WERI-Rb-1 (cell line): Measurements from ENCODE around the gene PLXNA4.

Experiments
- DNase-seq: peaks from one replicate; pipeline ENCODE4 v3.0.0-alpha.2; 2020
- H3K27ac ChIP-seq: fragments of 250-450 bp; sonication (Bioruptor Pico); 2 replicates; pipeline ENCODE4 v1.5.1; 2020; ENCODE audit warnings: mild to moderate bottlenecking, moderate library complexity
- H3K27me3 ChIP-seq: fragments of 250-450 bp; sonication (Bioruptor Pico); 2 replicates; pipeline ENCODE4 v1.5.1; 2021; ENCODE audit warnings: mild to moderate bottlenecking, low read depth, moderate library complexity; ENCODE audit not compliant: insufficient read depth, severe bottlenecking
- H3K36me3 ChIP-seq: fragments of 250-450 bp; sonication (Bioruptor Pico); 2 replicates; pipeline ENCODE4 v1.5.1; 2020; ENCODE audit warnings: mild to moderate bottlenecking, moderate library complexity
- H3K4me3 ChIP-seq: 2 replicates; pipeline ENCODE4 v1.5.1; 2011; ENCODE audit warnings: low read depth, mild to moderate bottlenecking, control low read depth, low read length
- H3K9me3 ChIP-seq: fragments of 250-450 bp; sonication (Bioruptor Pico); 2 replicates; pipeline ENCODE4 v1.5.1; 2021; ENCODE audit warnings: mild to moderate bottlenecking, moderate library complexity; ENCODE audit not compliant: severe bottlenecking
- TF ChIP-seq, protein P1 (sequence below): IDR thresholded peaks from 2 replicates; pipeline ENCODE4 v1.5.1; 2011; ENCODE audit warnings: low read depth, mild to moderate bottlenecking, control low read depth, inconsistent platforms, low read length

Gene PLXNA4

DNA sequence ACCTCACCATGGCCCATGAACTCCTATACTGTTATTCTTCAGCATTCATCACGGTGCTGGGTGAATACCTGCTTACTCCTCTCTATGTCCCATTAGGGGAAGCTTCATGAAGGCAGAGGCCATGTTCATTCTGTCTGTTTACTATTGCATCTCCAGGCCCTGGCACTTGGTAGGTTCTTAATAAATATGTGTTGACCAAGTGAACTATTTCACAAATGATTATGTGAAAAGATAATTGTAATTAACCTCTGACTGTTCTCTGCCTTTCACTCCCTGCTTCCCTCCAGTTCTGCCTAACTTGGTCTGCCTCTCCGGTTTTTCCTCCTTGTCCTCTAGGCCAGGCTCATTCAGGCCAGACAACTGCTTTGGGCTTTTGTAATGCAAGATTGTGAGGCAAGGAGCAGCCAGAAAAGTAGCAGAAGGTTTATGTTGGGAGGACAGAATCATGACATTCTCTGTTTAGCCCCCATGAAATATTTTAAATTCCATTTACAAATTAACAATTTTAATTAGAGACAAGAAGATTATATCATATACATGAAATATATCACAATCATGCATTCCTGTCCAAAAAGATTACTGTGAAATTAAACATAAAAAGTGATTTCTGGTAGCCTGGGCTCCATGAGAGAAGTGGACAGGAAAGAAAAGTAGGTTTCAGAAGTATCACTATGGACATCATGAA, 42.1 kb upstream of the PLXNA4 start:
- H3K36me3 ChIP-seq, result no peaks in the 10 kb centered on the region
- TF ChIP-seq, protein P1, sequence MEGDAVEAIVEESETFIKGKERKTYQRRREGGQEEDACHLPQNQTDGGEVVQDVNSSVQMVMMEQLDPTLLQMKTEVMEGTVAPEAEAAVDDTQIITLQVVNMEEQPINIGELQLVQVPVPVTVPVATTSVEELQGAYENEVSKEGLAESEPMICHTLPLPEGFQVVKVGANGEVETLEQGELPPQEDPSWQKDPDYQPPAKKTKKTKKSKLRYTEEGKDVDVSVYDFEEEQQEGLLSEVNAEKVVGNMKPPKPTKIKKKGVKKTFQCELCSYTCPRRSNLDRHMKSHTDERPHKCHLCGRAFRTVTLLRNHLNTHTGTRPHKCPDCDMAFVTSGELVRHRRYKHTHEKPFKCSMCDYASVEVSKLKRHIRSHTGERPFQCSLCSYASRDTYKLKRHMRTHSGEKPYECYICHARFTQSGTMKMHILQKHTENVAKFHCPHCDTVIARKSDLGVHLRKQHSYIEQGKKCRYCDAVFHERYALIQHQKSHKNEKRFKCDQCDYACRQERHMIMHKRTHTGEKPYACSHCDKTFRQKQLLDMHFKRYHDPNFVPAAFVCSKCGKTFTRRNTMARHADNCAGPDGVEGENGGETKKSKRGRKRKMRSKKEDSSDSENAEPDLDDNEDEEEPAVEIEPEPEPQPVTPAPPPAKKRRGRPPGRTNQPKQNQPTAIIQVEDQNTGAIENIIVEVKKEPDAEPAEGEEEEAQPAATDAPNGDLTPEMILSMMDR, result no peak
- no peak for DNase-seq
- no peak overlapping the region for H3K27ac ChIP-seq
- no peaks in the 10 kb centered on the region for H3K9me3 ChIP-seq
- H3K27me3 ChIP-seq, result no peaks in the 10 kb centered on the region
- no peak overlapping the region for H3K4me3 ChIP-seq

DNA sequence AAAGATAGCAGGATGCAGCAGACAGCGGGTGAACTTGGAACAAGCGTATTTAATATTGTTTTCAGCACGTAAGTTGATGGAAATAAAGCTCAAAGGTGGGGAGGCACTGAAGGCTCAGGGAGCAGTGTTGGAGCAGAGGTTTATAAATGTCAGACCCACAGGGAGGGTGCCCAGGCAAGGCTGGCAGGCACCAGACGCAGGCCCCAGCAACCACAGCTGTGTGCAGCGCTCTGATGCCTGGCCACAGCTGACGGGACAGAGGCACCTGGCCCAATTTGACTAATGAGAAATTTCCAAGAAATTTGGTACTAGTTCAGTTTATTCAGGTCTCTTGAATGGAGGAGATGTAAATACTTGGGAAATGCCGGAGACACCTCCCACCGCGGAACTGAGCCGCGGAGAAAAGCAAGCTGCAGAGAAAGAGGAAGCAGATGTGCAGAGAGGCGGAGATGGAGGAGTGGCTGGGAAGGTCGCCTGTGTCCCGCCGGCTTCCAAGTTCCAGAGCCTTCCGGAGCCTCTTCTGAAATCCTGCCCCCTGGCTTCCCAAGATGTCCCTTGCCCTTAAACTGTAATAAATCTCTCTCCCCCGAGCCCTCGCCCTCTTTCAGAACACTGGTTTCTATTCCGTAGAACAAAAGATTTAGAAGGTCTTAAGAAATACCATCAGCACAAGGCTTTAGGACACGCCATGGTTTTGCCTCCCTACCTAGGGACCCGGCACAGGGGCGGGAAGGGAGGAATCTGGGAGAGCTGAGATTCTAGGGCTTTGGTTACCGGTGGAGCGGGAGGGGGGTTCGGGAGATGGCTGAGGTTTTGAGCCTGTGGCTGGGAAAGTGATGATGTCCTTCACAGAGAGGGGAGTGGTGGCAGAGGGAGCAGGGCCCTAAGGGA, 38.4 kb upstream of the PLXNA4 start:
- H3K9me3 ChIP-seq, result no peaks in the 10 kb centered on the region
- DNase-seq, result no peak
- no peak overlapping the region for H3K4me3 ChIP-seq
- H3K27ac ChIP-seq, result no peak overlapping the region
- no peaks in the 10 kb centered on the region for H3K27me3 ChIP-seq
- no peaks in the 10 kb centered on the region for H3K36me3 ChIP-seq
- TF ChIP-seq, protein P1, result no peak

DNA sequence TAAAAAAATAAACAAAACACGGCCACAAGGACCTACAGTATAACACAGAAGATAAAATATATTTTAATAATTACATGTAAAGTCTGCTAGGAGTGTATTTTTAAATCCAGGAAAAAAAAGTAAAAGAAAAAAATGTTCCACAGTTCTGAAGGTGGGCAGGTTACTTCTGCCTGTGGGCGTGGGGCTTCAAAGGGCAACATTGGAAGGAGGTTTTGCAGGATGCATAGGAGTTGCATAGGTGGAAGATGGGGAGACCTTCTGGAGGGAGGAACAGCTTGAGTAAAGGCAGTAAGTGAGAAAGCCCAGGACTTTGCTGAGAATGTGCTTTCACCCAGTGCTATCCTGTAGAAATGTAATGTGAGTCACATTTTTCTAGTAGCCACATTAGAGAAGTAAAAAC, 37.5 kb upstream of the PLXNA4 start:
- no peak for DNase-seq
- Histone ChIP-seq H3K4me3 (no peak overlapping the region), H3K9me3 (no peaks in the 10 kb centered on the region), H3K27me3 (no peaks in the 10 kb centered on the region), H3K36me3 (no peaks in the 10 kb centered on the region), H3K27ac (no peak overlapping the region)
- TF ChIP-seq, protein P1, result no peak

DNA sequence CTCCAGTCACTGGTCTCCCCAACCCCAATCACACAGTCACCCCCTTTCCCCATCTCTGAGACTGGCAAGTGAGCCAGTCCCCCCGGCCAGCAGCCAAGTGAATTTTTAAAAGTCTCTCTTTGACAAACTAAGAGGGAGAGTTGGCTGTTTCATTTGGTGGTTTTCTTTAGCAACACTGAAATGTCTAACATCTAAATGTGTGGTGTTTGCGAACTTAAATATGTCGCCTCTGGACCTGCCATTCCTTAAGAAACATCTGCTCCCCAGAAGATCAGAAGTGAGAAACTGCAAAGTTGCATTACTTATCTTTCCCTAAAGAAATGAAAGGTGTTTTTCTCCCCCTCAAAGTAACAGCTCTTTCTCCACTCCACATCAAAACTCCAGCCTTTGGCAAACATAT, 34.7 kb upstream of the PLXNA4 start:
- no peaks in the 10 kb centered on the region for H3K27me3 ChIP-seq
- DNase-seq, result no peak
- TF ChIP-seq, protein P1, result no peak

DNA sequence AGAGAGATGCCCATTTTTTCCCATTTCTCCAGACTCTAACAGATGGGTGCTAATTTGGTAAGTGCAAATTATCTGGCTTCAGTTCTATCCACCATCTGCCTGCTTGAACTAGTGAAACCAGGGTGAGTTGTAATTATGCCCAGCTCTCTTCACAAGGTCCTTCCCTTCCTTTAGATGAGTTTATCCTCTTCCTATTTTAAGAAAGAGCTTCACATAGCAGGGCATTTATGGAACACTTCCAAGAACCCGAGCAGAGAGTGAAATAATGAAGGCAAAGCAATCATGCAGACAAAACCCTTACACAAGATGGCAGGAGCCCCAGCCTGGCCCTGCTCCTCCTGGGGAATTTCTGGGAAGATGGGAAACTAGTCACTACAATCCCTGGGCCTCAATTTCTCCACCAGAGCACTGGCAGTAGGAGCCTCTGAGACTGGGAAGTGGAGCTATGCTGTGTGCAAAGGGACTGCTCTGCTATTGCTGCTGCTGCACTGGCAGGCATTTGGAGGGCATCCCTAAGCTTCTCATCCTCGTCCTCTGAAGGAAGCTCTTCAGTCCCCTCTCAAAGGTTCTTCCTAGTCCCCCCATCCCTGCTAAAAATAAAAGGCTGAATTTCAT, 33.7 kb upstream of the PLXNA4 start:
- H3K27me3 ChIP-seq, result no peaks in the 10 kb centered on the region
- no peak for DNase-seq

More for the DNA sequence above, 34.7 kb upstream of the PLXNA4 start:
- H3K4me3 ChIP-seq, result no peak overlapping the region
- no peak overlapping the region for H3K27ac ChIP-seq
- H3K9me3 ChIP-seq, result no peaks in the 10 kb centered on the region
- no peaks in the 10 kb centered on the region for H3K36me3 ChIP-seq

More for the DNA sequence above, 33.7 kb upstream of the PLXNA4 start:
- no peaks in the 10 kb centered on the region for H3K36me3 ChIP-seq
- peak overlapping the region; percentile 36; the same call in 1 of the 2 replicates for H3K27ac ChIP-seq
- H3K9me3 ChIP-seq, result no peaks in the 10 kb centered on the region
- TF ChIP-seq, protein P1, result no peak
- no peak overlapping the region for H3K4me3 ChIP-seq
